Natural killer cell treated with Interleukin-12 subunit alpha and Interleukin-12 subunit beta and Interleukin-15 and Interleukin-18, amount 100 ng/mL, for 72 hours (primary cell): ENCODE measurements around the gene APOBEC4. TPM values are rescaled to one million over a fixed set of nuclear protein-coding genes. Genes with fewer than 3 reads are reported as not detected.
"Not testable (repeated sequence)": the region's sequence is repeated elsewhere in the genome, so short reads cannot be mapped to it uniquely, and the experiment has no call there.

Source experiments
- ATAC-seq, 2 donors: fragments of 150-1000 bp; cut with Tn5 transposase in 1 of 2; sonication (Bioruptor Pico), chemical (Tn5 transposase) in 1 of 2; 2 replicates each; pipeline ENCODE4 v1.10.0; 2021
- DNase-seq: peaks from one replicate; pipeline ENCODE4 v3.0.0; 2022; ENCODE audit warnings: low spot score
- H3K27ac Mint-ChIP-seq, 2 donors: 1 replicate in 1 of 2; 2 replicates in 1 of 2; pipeline ENCODE4 v1.8.0; 2022; ENCODE audit warnings: mixed read lengths in 2 of 2, mild to moderate bottlenecking in 1 of 2, moderate library complexity in 1 of 2
- H3K27me3 Mint-ChIP-seq, 2 donors: 1 replicate in 1 of 2; 2 replicates in 1 of 2; pipeline ENCODE4 v1.8.0; 2022; ENCODE audit warnings: mixed read lengths in 2 of 2
- H3K36me3 Mint-ChIP-seq: one replicate; pipeline ENCODE4 v1.8.0; 2022; ENCODE audit warnings: mixed read lengths
- H3K4me1 Mint-ChIP-seq, 2 donors: 1 replicate in 1 of 2; 2 replicates in 1 of 2; pipeline ENCODE4 v1.8.0; 2022; ENCODE audit warnings: low read depth in 2 of 2, mixed read lengths in 2 of 2, mild to moderate bottlenecking in 1 of 2
- H3K4me3 Mint-ChIP-seq: one replicate; pipeline ENCODE4 v1.8.0; 2022; ENCODE audit warnings: mixed read lengths
- H3K9me3 Mint-ChIP-seq: 2 replicates; pipeline ENCODE4 v1.8.0; 2022; ENCODE audit warnings: mixed read lengths
- total RNA-seq, 2 donors: library from RNA; stranded (reverse); gene quantifications; one replicate each; pipeline ENCODE4 v1.2.3, GENCODE V29; 2022

Gene APOBEC4
- total RNA-seq, 2 donors from 2014 or later: not detected

GRCh38 chr1:183686229-183686628 lies 33.1 kb upstream of the APOBEC4 start:
- ATAC-seq (no peak), DNase-seq (no peak)
- Mint-ChIP-seq H3K27me3 (peaks cover 26 to 47% of the 10 kb centered on the region in 2 donors), H3K27ac (no peak overlapping the region), H3K4me3 (no peak overlapping the region), H3K9me3 (no peaks in the 10 kb centered on the region), H3K4me1 (peaks cover 0 to 6% of the 10 kb centered on the region in 2 donors), H3K36me3 (no peaks in the 10 kb centered on the region)

- no peaks in the 10 kb centered on the region for H3K9me3 Mint-ChIP-seq
- peaks cover 30 to 56% of the 10 kb centered on the region in 2 donors for H3K27me3 Mint-ChIP-seq
- ATAC-seq: peak in 1 of 2 donors; percentile 63
- peaks cover 0 to 6% of the 10 kb centered on the region in 2 donors for H3K4me1 Mint-ChIP-seq
- H3K36me3 Mint-ChIP-seq: no peaks in the 10 kb centered on the region
- no peak overlapping the region for H3K4me3 Mint-ChIP-seq
- no peak for DNase-seq
- no peak overlapping the region for H3K27ac Mint-ChIP-seq
These were observed 32.1 kb upstream of the APOBEC4 start for GRCh38 chr1:183685112-183685713.

GRCh38 chr1:183679363-183679762 lies 26.2 kb upstream of the APOBEC4 start:
- not testable (repeated sequence) for H3K4me3 Mint-ChIP-seq, DNase-seq, ATAC-seq, H3K4me1 Mint-ChIP-seq, H3K36me3 Mint-ChIP-seq, H3K27ac Mint-ChIP-seq, H3K9me3 Mint-ChIP-seq
- H3K27me3 Mint-ChIP-seq: peaks cover 36 to 62% of the 10 kb centered on the region in 2 donors

- Mint-ChIP-seq H3K4me3 (no peak overlapping the region), H3K9me3 (no peaks in the 10 kb centered on the region), H3K36me3 (no peaks in the 10 kb centered on the region), H3K4me1 (no peaks in the 10 kb centered on the region), H3K27me3 (peaks cover 37 to 63% of the 10 kb centered on the region in 2 donors), H3K27ac (no peak overlapping the region)
- DNase-seq: no peak
- no peak for ATAC-seq
These were observed 25.7 kb upstream of the APOBEC4 start for GRCh38 chr1:183678819-183679218.

GRCh38 chr1:183676586-183677189 lies 23.6 kb upstream of the APOBEC4 start:
- no peak for DNase-seq
- H3K27ac Mint-ChIP-seq: no peak overlapping the region
- no peak overlapping the region for H3K4me3 Mint-ChIP-seq
- H3K36me3 Mint-ChIP-seq: no peaks in the 10 kb centered on the region
- H3K27me3 Mint-ChIP-seq: peaks cover 34 to 56% of the 10 kb centered on the region in 2 donors
- no peaks in the 10 kb centered on the region for H3K9me3 Mint-ChIP-seq
- no peak for ATAC-seq
- H3K4me1 Mint-ChIP-seq: no peaks in the 10 kb centered on the region

GRCh38 chr1:183675883-183676585 lies 22.9 kb upstream of the APOBEC4 start:
- Mint-ChIP-seq H3K27me3 (peaks cover 31 to 49% of the 10 kb centered on the region in 2 donors), H3K4me3 (no peak overlapping the region), H3K4me1 (no peaks in the 10 kb centered on the region), H3K27ac (no peak overlapping the region), H3K36me3 (no peaks in the 10 kb centered on the region), H3K9me3 (no peaks in the 10 kb centered on the region)
- no peak for DNase-seq
- no peak for ATAC-seq

GRCh38 chr1:183675381-183675780 lies 22.3 kb upstream of the APOBEC4 start:
- Mint-ChIP-seq H3K9me3 (no peaks in the 10 kb centered on the region), H3K27me3 (peaks cover 32 to 47% of the 10 kb centered on the region in 2 donors), H3K4me3 (no peak overlapping the region), H3K27ac (no peak overlapping the region), H3K36me3 (no peaks in the 10 kb centered on the region), H3K4me1 (no peaks in the 10 kb centered on the region)
- no peak for ATAC-seq
- DNase-seq: no peak

GRCh38 chr1:183674886-183675285 lies 21.8 kb upstream of the APOBEC4 start:
- no peaks in the 10 kb centered on the region for H3K4me1 Mint-ChIP-seq
- no peak for DNase-seq
- H3K4me3 Mint-ChIP-seq: no peak overlapping the region
- H3K27ac Mint-ChIP-seq: no peak overlapping the region
- no peak for ATAC-seq
- H3K9me3 Mint-ChIP-seq: no peaks in the 10 kb centered on the region
- H3K27me3 Mint-ChIP-seq: peaks cover 33 to 42% of the 10 kb centered on the region in 2 donors
- no peaks in the 10 kb centered on the region for H3K36me3 Mint-ChIP-seq

- Mint-ChIP-seq H3K36me3 (no peaks in the 10 kb centered on the region), H3K4me3 (no peak overlapping the region), H3K27me3 (peaks cover 35 to 42% of the 10 kb centered on the region in 2 donors), H3K27ac (no peak overlapping the region), H3K4me1 (no peaks in the 10 kb centered on the region), H3K9me3 (no peaks in the 10 kb centered on the region)
- DNase-seq: no peak
- ATAC-seq: no peak
These were observed 21.2 kb upstream of the APOBEC4 start for GRCh38 chr1:183674339-183674738.

GRCh38 chr1:183673605-183674323 lies 20.6 kb upstream of the APOBEC4 start:
- DNase-seq (no peak), ATAC-seq (peak in 1 of 2 donors; percentile 17)
- Mint-ChIP-seq H3K27ac (no peak overlapping the region), H3K36me3 (no peaks in the 10 kb centered on the region), H3K4me1 (no peaks in the 10 kb centered on the region), H3K9me3 (no peaks in the 10 kb centered on the region), H3K27me3 (peaks cover 37 to 42% of the 10 kb centered on the region in 2 donors), H3K4me3 (no peak overlapping the region)

- Mint-ChIP-seq H3K36me3 (no peaks in the 10 kb centered on the region), H3K27me3 (peaks cover 37 to 42% of the 10 kb centered on the region in 2 donors), H3K4me1 (no peaks in the 10 kb centered on the region), H3K9me3 (no peaks in the 10 kb centered on the region), H3K4me3 (no peak overlapping the region), H3K27ac (no peak overlapping the region)
- DNase-seq (no peak), ATAC-seq (no peak)
These were observed 17.1 kb upstream of the APOBEC4 start for GRCh38 chr1:183670169-183670568.

GRCh38 chr1:183656355-183656754 lies 3.2 kb upstream of the APOBEC4 start:
- Mint-ChIP-seq H3K27me3 (peaks cover 9 to 13% of the 10 kb centered on the region in 2 donors), H3K9me3 (peaks cover 2% of the 10 kb centered on the region), H3K4me1 (peaks cover 29 to 36% of the 10 kb centered on the region in 2 donors), H3K4me3 (no peak overlapping the region), H3K36me3 (no peaks in the 10 kb centered on the region), H3K27ac (no peak overlapping the region)
- no peak for DNase-seq
- no peak for ATAC-seq

- Mint-ChIP-seq H3K27ac (no peak overlapping the region), H3K27me3 (peaks cover 6 to 7% of the 10 kb centered on the region in 2 donors), H3K4me1 (peaks cover 31 to 37% of the 10 kb centered on the region in 2 donors), H3K9me3 (peaks cover 2% of the 10 kb centered on the region), H3K36me3 (no peaks in the 10 kb centered on the region), H3K4me3 (no peak overlapping the region)
- peak; percentile 71 for DNase-seq
- peak in 1 of 2 donors; percentile 67 for ATAC-seq
These were observed 2.5 kb upstream of the APOBEC4 start for GRCh38 chr1:183655562-183656075.
